Trophoblast cell (in vitro differentiated cells and primary cell): ENCODE results near the gene EEFSEC.

Source experiments
- DNase-seq, 2 donors: peaks; one replicate each; pipeline ENCODE4 v3.0.0-alpha.2; 2016
- H2AFZ ChIP-seq: 2 replicates; pipeline ENCODE4 v1.6.1; 2013; ENCODE audit warnings: low read length, moderate library complexity, mild to moderate bottlenecking; ENCODE audit not compliant: insufficient read depth, poor library complexity
- H2AK5ac ChIP-seq: 2 replicates; pipeline ENCODE4 v1.6.1; 2013; ENCODE audit warnings: mild to moderate bottlenecking, low read length
- H2BK120ac ChIP-seq: 2 replicates; pipeline ENCODE4 v1.6.1; 2013; ENCODE audit warnings: low read length, mild to moderate bottlenecking, moderate library complexity; ENCODE audit not compliant: insufficient read depth, poor library complexity
- H2BK12ac ChIP-seq: 2 replicates; pipeline ENCODE4 v1.6.1; 2013; ENCODE audit warnings: mild to moderate bottlenecking, low read length, moderate library complexity
- H2BK5ac ChIP-seq: 2 replicates; pipeline ENCODE4 v1.6.1; 2013; ENCODE audit warnings: low read length, low read depth, moderate library complexity, mild to moderate bottlenecking; ENCODE audit not compliant: poor library complexity
- H3K14ac ChIP-seq: 2 replicates; pipeline ENCODE4 v1.6.1; 2013; ENCODE audit warnings: mild to moderate bottlenecking, low read length
- H3K18ac ChIP-seq: 2 replicates; pipeline ENCODE4 v1.6.1; 2013; ENCODE audit warnings: mild to moderate bottlenecking, low read length
- H3K23ac ChIP-seq: 2 replicates; pipeline ENCODE4 v1.6.1; 2013; ENCODE audit warnings: low read length
- H3K27ac ChIP-seq: 2 replicates; pipeline ENCODE4 v1.5.1; 2013; ENCODE audit warnings: low read depth, mild to moderate bottlenecking, inconsistent platforms, low read length, moderate library complexity
- H3K27me3 ChIP-seq: 2 replicates; pipeline ENCODE4 v1.6.1; 2013; ENCODE audit warnings: inconsistent platforms, mild to moderate bottlenecking, low read length, moderate library complexity; ENCODE audit not compliant: insufficient read depth
- H3K36me3 ChIP-seq, 2 experiments: 1 replicate in 1 of 2; 2 replicates in 1 of 2; pipeline ENCODE4 v1.6.1; 2013; ENCODE audit warnings: low read length in 2 of 2, mild to moderate bottlenecking in 2 of 2, moderate library complexity in 1 of 2; ENCODE audit not compliant: insufficient read depth in 2 of 2, control insufficient read depth in 1 of 2
- H3K4ac ChIP-seq: 2 replicates; pipeline ENCODE4 v1.6.1; 2013; ENCODE audit warnings: low read depth, mild to moderate bottlenecking, low read length, moderate library complexity
- H3K4me1 ChIP-seq, 2 experiments: 1 replicate in 1 of 2; 2 replicates in 1 of 2; pipeline ENCODE4 v1.6.1; 2013; ENCODE audit warnings: low read length in 2 of 2, mild to moderate bottlenecking in 2 of 2, moderate library complexity in 1 of 2; ENCODE audit not compliant: insufficient read depth in 2 of 2, control insufficient read depth in 1 of 2
- H3K4me2 ChIP-seq: 2 replicates; pipeline ENCODE4 v1.6.1; 2013; ENCODE audit warnings: inconsistent platforms, mild to moderate bottlenecking, low read length, moderate library complexity
- H3K4me3 ChIP-seq: 2 replicates; pipeline ENCODE4 v1.5.1; 2013; ENCODE audit warnings: mild to moderate bottlenecking, low read depth, low read length, inconsistent platforms
- H3K79me1 ChIP-seq: one replicate; pipeline ENCODE4 v1.6.1; 2013; ENCODE audit warnings: low read length
- H3K79me2 ChIP-seq: 2 replicates; pipeline ENCODE4 v1.6.1; 2013; ENCODE audit warnings: low read length, mild to moderate bottlenecking; ENCODE audit not compliant: control insufficient read depth, insufficient read depth, poor library complexity
- H3K9ac ChIP-seq: 2 replicates; pipeline ENCODE4 v1.6.1; 2013; ENCODE audit warnings: mild to moderate bottlenecking, low read length
- H3K9me3 ChIP-seq: 2 replicates; pipeline ENCODE4 v1.6.1; 2013; ENCODE audit warnings: low read depth, mild to moderate bottlenecking, control low read depth, inconsistent platforms, low read length; ENCODE audit not compliant: insufficient read depth
- H4K12ac ChIP-seq: 2 replicates; pipeline ENCODE4 v1.6.1; 2013; ENCODE audit warnings: low read depth, mild to moderate bottlenecking, low read length, moderate library complexity
- H4K8ac ChIP-seq: 2 replicates; pipeline ENCODE4 v1.6.1; 2013; ENCODE audit warnings: low read depth, mild to moderate bottlenecking, low read length, moderate library complexity
- H4K91ac ChIP-seq: one replicate; pipeline ENCODE4 v1.6.1; 2013; ENCODE audit warnings: low read depth, mild to moderate bottlenecking, low read length, moderate library complexity
- WGBS: extraction: QIAGEN DNeasy Blood & Tissue Kit; methylation state at CpG from one replicate; pipeline ENCODE4 v1.1.7; 2013; ENCODE audit warnings: missing lambda C conversion rate; ENCODE audit not compliant: insufficient read length, insufficient coverage; ENCODE audit errors: extremely low coverage; 5-methylcytosine and 5-hydroxymethylcytosine counted together

EEFSEC gene

DNA sequence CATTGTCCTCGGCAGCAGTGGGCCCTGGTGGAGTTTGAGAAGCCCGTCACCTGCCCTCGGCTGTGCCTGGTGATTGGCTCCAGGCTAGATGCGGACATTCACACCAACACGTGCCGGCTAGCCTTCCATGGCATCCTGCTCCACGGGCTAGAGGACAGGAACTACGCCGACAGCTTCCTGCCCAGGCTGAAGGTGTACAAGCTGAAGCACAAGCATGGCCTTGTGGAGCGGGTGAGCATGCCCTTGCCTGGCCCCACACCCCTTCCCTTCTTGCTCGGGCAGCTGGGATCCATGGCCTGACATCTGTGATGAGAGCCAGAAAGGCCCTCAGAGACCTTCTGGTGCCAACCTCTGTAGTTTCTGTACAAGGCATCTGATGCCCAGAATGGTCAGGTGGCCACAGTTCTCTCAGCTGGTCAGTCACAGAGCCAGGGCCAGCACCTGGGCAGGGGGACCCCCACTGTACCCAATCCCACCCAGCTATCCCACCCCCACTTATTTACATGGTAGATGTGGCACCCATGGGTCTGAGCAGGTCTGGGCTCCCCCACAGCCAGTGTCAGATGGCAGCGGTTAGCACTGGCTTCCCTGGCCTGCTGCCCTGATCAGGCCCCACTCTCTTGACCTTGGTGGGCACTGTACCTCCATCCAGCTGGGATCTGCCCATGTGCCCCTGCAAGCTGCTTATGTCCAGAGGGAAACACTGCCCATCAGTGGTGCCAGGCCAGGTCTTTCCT is 188.5 kb downstream of the EEFSEC start:
- Histone ChIP-seq H3K36me3 (peaks cover 4% of the 10 kb centered on the region in 2 experiments), H2BK120ac (no peak overlapping the region), H2AFZ (no peak overlapping the region), H3K4me2 (no peak overlapping the region), H3K23ac (no peak overlapping the region), H4K91ac (no peak overlapping the region), H3K79me1 (peaks cover 11% of the 10 kb centered on the region), H3K79me2 (no peaks in the 10 kb centered on the region), H3K14ac (no peak overlapping the region), H3K27ac (no peak overlapping the region), H3K9me3 (peaks cover 1% of the 10 kb centered on the region), H4K12ac (no peak overlapping the region), H3K9ac (no peak overlapping the region), H3K4me3 (no peak overlapping the region), H2BK12ac (peak overlapping the region; percentile 9), H3K27me3 (no peaks in the 10 kb centered on the region), H2AK5ac (peak overlapping the region; percentile 49), H4K8ac (no peak overlapping the region), H3K4ac (no peak overlapping the region), H3K18ac (no peak overlapping the region), H3K4me1 (peaks cover 22 to 28% of the 10 kb centered on the region in 2 experiments), H2BK5ac (no peak overlapping the region)
- no CpG with 5 or more reads among the region's 12 CpGs for WGBS
- DNase-seq: no peak

DNA sequence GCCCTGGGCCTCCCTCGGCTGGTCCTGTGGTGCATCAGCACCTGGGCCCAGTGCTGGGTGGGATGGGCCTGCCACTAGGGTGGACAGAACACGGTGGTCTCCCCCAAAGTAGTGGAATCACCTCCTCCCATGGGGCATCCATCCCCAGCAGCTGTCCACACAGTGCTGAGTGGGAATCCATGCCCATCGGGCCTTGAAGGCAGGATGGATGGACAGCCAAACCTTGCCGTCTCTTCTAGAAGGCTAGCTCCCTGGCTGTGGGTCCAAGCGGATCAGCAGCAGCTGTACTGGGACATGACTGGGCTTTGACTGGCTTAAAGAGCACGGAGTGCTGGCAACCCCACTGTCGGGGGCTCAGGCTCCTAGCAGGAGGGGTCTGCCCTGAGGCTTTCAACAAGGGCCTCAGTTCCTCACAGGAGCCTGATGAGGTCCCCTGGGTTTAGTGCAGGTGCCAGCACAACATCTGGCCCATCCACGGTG is 189.5 kb downstream of the EEFSEC start:
- no peak overlapping the region for H2BK5ac ChIP-seq
- H3K27me3 ChIP-seq: no peaks in the 10 kb centered on the region
- peak overlapping the region; percentile 71 for H4K91ac ChIP-seq
- peaks cover 1% of the 10 kb centered on the region for H3K9me3 ChIP-seq
- no peak overlapping the region for H2AK5ac ChIP-seq
- H3K14ac ChIP-seq: no peak overlapping the region
- H3K4me3 ChIP-seq: no peak overlapping the region
- no peak for DNase-seq
- H3K79me1 ChIP-seq: peaks cover 11% of the 10 kb centered on the region
- H2BK12ac ChIP-seq: peak overlapping the region; percentile 89
- no peak overlapping the region for H3K18ac ChIP-seq
- no peak overlapping the region for H2AFZ ChIP-seq
- peaks cover 4% of the 10 kb centered on the region in 2 experiments for H3K36me3 ChIP-seq
- peaks cover 22 to 24% of the 10 kb centered on the region in 2 experiments for H3K4me1 ChIP-seq
- H3K23ac ChIP-seq: no peak overlapping the region
- no peak overlapping the region for H3K9ac ChIP-seq
- H2BK120ac ChIP-seq: peak overlapping the region; percentile 12
- no peak overlapping the region for H3K4ac ChIP-seq
- H4K8ac ChIP-seq: no peak overlapping the region
- no peak overlapping the region for H3K4me2 ChIP-seq
- no peak overlapping the region for H3K27ac ChIP-seq
- WGBS: no CpG with 5 or more reads among the region's 8 CpGs
- H3K79me2 ChIP-seq: no peaks in the 10 kb centered on the region
- H4K12ac ChIP-seq: no peak overlapping the region

DNA sequence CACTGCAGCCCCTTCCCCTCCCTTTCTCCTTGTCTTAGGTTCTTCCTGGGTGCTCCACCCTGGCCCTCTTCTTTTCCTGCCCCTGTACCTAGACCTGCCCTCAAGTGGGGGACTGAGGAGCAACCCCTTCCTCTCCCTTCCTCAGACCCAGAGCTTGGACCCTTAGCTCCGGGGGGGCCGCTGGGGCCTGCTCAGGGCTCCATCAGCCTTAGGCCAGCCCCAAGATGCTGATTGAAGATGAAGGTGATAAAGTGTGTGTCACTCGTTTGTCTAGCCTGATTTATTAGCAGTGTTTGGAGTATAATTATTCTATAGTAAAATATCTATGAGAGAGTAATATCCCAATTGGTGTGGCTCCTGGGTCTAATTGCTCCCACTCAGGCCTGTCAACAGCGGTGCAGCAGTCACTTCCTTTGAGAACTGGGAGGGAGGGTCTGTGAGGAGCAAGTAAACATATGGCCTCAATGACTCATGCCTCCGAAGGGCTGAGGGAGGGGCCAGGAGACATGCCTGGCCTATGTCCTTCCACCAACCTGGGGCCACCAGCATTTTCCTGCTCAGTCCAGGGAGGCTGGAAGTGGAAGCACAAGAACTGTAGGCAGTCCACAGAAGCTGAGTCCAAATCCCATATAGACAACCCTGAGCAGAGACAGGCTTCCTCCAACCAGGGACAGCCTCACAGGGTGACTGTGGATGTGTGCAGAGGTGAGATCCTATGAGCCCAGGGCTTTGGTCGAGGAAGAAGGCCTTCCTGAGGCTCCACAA is 190.2 kb downstream of the EEFSEC start:
- no peak overlapping the region for H3K4me2 ChIP-seq
- H3K9me3 ChIP-seq: peaks cover 1% of the 10 kb centered on the region
- H3K4ac ChIP-seq: peak overlapping the region; percentile 13
- peak overlapping the region; percentile 56 for H3K27ac ChIP-seq
- H2AK5ac ChIP-seq: peak overlapping the region; percentile 67
- H3K23ac ChIP-seq: no peak overlapping the region
- no peaks in the 10 kb centered on the region for H3K79me2 ChIP-seq
- H3K4me3 ChIP-seq: no peak overlapping the region
- H3K79me1 ChIP-seq: peaks cover 11% of the 10 kb centered on the region
- WGBS: no CpG with 5 or more reads among the region's 6 CpGs
- H3K9ac ChIP-seq: peak overlapping the region; percentile 16
- H3K4me1 ChIP-seq: peaks cover 21 to 24% of the 10 kb centered on the region in 2 experiments
- no peak overlapping the region for H4K12ac ChIP-seq
- peak overlapping the region; percentile 76 for H2BK120ac ChIP-seq
- H3K27me3 ChIP-seq: no peaks in the 10 kb centered on the region
- peak overlapping the region; percentile 43 for H4K8ac ChIP-seq
- peak overlapping the region; percentile 89 for H2BK12ac ChIP-seq
- peak overlapping the region; percentile 44 for H2BK5ac ChIP-seq
- peaks cover 4% of the 10 kb centered on the region in 2 experiments for H3K36me3 ChIP-seq
- H2AFZ ChIP-seq: no peak overlapping the region
- peak overlapping the region; percentile 71 for H4K91ac ChIP-seq
- DNase-seq: peak; percentile 73 to 77
- peak overlapping the region; percentile 16 for H3K14ac ChIP-seq
- H3K18ac ChIP-seq: peak overlapping the region; percentile 85

DNA sequence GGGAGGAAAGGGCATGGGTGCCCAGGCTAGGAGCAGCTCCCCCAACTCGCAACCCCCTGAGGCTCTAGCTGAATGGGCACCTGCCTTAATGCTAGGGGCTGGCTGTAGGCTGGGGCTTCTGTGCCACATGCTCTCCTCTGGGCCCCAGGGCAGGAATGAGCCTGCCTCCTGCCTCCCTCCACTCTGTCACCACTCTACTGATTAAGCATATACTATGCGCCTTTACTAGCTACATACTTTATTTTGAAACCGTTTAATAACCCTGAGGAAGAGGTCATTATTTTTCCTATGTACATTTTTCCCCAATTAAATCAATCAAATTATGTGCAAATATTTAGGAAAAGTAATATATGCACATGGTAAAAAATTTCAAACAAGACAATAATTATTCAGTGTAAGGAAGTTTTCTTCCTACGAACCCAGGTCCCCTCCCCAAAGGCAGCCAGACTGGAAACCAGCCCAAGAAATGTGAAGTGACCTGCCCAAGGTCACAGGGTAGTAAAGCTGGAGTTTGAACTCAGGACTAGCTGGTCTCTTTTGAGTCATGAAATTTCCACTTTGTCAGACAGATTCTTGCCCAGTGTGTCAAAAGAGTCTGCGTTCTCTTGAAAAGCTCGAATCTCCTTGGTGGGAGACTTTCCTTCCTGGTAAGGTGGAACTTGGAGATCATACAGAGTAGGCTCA is 190.9 kb downstream of the EEFSEC start:
- peak overlapping the region; percentile 13 for H4K8ac ChIP-seq
- no peak overlapping the region for H3K4me2 ChIP-seq
- peak overlapping the region; percentile 32 for H2AK5ac ChIP-seq
- peak overlapping the region; percentile 7 for H2BK120ac ChIP-seq
- H3K27ac ChIP-seq: peak overlapping the region; percentile 56
- peak overlapping the region; percentile 16 for H3K14ac ChIP-seq
- peaks cover 14% of the 10 kb centered on the region for H3K79me1 ChIP-seq
- peak overlapping the region; percentile 13 for H3K4ac ChIP-seq
- no peak overlapping the region for H2AFZ ChIP-seq
- no peak overlapping the region for H3K23ac ChIP-seq
- H3K4me3 ChIP-seq: no peak overlapping the region
- H2BK5ac ChIP-seq: peak overlapping the region; percentile 44
- H3K4me1 ChIP-seq: peaks cover 24 to 25% of the 10 kb centered on the region in 2 experiments
- no peaks in the 10 kb centered on the region for H3K27me3 ChIP-seq
- peak overlapping the region; percentile 45 for H4K91ac ChIP-seq
- H3K18ac ChIP-seq: peak overlapping the region; percentile 15
- H3K9me3 ChIP-seq: peaks cover 1% of the 10 kb centered on the region
- no CpG with 5 or more reads among the region's 6 CpGs for WGBS
- peak overlapping the region; percentile 58 for H2BK12ac ChIP-seq
- no peak overlapping the region for H4K12ac ChIP-seq
- DNase-seq: peak in 1 of 2 donors; percentile 14
- H3K9ac ChIP-seq: peak overlapping the region; percentile 16
- H3K36me3 ChIP-seq: peaks cover 4% of the 10 kb centered on the region in 2 experiments
- peaks cover under 1% of the 10 kb centered on the region for H3K79me2 ChIP-seq
